Subcutaneous adipose tissue (tissue), 4 donors: ENCODE measurements around the gene CD44. TPM values are rescaled to one million over a fixed set of nuclear protein-coding genes. Genes with fewer than 3 reads are reported as not detected.

Experiments used
- total RNA-seq, 4 donors: library from RNA; depleted of rRNA; stranded (reverse); fragments of >200 nt; gene quantifications; one replicate each; pipeline ENCODE4 v1.1.0, GENCODE V29; 2016
- TF ChIP-seq, protein P1 (sequence below): fragments of 450-650 bp; IDR thresholded peaks from one replicate; pipeline ENCODE4 v1.5.1; 2016; ENCODE audit warnings: low read depth, mild to moderate bottlenecking, control low read depth, antibody characterized with exemption, moderate library complexity

Gene CD44
- total RNA-seq, 4 donors from 2014 or later: 103 to 438 (median 231) TPM

DNA sequence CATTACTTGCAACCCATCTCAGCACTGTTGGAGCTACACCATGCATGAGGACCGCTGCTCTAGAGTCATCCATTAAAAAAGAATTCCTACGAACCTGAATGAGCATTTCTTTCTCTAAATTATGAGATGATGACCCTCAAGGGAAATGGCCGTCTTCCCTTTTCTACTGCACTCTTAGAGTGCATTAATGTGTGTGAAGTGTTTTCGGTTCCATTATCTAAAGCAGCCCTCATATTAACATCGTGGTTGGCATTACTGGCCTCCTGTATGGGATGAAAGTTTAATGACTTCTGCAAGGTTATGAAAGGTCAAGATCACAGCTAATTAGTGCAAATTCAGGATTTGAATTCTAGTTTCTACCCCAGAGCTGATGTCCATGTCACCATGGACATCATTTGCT lies 16.7 kb downstream of the CD44 start:
- TF ChIP-seq, protein P1, sequence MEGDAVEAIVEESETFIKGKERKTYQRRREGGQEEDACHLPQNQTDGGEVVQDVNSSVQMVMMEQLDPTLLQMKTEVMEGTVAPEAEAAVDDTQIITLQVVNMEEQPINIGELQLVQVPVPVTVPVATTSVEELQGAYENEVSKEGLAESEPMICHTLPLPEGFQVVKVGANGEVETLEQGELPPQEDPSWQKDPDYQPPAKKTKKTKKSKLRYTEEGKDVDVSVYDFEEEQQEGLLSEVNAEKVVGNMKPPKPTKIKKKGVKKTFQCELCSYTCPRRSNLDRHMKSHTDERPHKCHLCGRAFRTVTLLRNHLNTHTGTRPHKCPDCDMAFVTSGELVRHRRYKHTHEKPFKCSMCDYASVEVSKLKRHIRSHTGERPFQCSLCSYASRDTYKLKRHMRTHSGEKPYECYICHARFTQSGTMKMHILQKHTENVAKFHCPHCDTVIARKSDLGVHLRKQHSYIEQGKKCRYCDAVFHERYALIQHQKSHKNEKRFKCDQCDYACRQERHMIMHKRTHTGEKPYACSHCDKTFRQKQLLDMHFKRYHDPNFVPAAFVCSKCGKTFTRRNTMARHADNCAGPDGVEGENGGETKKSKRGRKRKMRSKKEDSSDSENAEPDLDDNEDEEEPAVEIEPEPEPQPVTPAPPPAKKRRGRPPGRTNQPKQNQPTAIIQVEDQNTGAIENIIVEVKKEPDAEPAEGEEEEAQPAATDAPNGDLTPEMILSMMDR: no peak

DNA sequence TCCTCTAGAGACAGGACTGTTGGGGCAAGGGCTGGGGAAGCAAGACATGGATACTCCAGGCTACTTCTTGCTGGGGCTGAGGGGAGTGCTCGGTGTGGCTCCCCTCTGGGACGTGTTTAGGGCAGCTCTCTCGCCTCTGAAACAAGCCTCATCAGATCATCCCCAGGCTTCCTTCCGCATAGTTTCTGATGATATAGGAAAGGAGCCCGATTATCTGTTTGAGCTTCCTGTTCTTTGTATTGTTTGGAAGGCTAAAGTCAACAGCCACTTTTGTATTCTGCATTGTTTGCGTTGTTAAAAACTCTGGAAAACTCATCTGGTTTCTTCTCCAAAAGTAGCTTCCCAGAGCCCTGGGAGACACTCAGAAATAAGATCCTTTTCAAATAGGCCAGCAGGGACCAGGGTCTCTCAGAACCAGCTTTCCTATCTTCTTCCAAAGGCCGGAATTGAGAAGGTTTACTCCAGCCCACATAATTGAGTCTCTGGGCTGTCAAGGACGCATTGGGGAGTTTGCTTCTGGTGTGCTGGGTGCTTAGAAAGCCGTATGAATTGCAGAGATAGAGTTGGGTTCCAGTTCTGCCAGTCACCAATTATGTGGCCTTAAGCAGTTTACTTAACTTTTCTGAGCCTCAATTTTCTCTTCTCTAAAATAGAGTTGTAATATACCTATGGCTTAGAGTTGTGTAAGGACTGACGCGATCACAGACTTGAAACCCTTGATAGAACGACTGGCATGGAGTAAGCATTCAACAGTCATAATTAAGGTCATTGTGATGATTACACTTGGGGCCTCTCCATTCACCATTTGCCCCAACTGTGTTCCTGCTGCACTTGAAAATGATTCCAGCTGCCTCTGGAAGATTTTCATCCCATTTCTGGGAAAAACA lies 19.1 kb downstream of the CD44 start:
- TF ChIP-seq, protein P1: no peak

DNA sequence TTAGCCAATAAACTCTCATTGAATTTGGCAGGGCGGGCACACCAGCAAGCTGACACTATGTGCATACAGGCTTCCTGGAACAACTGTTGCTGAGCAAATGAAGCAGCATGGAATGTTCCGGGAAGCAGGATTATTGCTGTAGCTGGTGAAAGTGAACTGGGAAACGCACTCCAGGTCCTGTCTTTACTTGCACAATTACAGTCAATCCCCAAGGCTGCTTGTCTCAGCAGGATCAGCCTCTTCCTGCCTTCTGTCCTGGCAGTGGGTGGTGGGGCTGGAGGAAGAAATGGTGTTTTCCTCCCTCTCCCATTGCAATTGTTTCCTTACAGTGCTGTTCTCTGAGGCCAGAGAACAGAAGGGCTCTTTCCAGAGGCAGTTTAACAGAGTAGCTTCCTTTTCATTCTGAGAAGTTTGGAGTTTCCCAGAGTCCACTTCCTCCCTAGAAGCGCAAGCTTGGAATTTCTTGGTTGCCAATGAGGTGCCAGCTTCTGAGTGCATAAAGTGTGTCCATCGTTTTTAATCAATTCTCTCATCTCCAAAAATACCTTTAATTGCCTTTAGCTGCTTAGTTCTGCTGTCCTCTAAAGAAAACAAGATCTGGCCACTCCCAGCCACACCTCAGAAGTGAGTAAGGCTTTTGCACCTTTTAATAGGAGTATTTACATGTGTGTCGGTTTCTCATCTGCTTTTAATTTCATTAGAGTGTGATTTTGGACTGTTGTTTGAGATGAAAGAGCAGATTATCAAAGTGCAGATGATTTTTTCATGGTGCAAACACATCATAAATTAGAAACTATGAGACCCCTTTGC lies 19.9 kb downstream of the CD44 start:
- TF ChIP-seq, protein P1: no peak

DNA sequence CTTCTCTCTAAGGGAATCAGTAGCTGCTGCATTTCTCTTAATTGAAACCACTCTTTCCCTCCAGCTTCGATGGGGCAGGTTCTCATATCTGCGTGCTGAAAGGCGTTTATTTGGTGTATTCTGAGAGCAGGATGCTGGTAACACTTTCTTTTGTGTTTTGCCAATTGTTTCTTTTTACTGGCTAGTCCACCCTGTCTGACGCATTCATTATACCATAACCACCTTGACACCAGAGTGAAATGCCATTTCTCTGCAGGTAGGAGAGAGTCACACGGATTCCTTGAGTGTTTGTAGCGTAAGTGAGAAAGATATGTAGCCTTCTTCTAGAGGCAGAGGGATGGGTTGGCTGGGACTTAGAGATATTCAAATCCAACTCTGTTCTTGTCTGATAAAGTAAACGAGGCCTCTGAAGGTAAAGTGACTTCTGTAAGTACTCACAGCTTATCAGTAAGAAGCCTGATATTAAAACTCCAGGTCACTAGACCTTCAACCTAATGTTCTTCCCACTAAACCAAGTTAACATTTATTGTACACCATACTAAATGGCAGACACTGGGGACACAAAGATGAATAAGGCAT lies 21.4 kb downstream of the CD44 start:
- TF ChIP-seq, protein P1: no peak

DNA sequence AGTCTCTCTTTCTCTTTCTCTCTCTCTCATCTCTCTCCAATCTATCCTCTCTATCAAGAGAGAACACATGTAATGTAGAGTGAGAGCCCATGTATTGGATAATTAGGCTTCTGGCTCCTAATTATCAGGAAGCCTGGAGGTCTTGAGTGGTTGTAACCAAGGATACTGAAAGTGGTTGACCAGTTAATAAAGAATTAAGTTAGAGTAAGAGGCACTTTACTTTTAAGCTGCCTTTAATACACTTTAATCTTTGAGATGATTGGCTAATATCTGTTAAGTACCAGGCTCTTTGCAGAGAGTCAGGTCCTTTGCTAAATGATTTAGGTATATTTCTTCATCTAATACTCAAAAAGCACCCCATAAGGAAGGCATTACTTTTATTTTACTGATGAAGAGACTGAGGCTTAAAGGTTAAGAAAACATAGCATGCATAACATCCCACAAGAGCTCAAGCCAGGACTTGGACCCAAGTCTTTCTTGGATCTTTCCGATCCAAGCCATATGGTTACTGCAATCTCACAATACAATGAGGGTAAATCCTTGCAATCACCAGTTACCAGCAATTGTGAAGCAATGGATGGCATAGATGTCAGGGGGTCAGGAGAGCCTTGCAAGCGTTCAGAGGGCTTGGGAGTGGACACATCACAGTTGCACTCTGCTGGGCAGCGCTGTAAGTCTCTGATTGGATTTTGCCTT lies 22.1 kb downstream of the CD44 start:
- TF ChIP-seq, protein P1: no peak

DNA sequence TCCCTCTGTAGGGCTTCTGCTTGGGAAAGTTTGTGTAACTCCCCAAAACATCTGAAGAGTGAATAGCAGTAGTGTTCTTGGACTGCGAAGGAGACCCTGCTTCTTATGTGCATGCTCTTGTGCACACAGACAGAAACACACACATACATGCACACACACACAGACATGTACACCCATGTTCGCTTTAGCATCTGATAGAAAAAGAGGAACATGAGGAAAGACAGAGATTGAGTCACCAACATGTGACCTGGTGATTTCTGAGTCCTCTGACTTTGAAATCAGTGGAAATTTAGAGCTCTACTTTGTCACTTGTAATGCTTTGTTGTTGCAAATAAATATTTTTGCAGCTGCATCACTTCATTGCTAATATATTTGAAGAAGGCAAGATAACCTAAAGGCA lies 23.8 kb downstream of the CD44 start:
- TF ChIP-seq, protein P1: no peak
